Measurements from ENCODE around the gene ARHGAP31.

DNA sequence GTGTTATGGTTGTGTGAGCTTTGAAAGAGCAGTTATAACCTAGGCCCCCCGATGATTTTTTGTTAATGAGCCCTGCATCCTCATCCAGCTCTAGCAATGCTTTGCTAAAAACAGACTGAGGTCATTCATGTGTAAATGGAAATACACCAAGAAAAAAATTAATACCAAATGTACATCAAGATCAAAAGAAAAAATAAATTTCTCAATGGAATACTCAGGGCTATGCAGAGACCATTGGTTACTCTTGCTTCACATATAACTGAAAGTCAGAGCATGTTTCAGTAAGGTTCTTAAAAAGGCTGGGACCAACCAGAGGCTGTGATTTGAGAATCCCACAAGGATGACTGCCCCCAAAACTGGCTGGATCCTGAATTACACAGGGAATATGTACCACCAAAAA lies 48.0 kb downstream of the ARHGAP31 start:
- TF ChIP-seq POLR2A (IDR thresholded peaks at IDR 0.05; ENCODE audit: low read length) (no peak), GATA1 (IDR thresholded peaks at IDR 0.05; ENCODE audit: low read depth, low read length) (no peak)
